ENCODE data around the gene ITCH.
A peak's percentile ranks its signal among the peaks of the same experiment; 100 is the strongest.

ITCH gene

DNA sequence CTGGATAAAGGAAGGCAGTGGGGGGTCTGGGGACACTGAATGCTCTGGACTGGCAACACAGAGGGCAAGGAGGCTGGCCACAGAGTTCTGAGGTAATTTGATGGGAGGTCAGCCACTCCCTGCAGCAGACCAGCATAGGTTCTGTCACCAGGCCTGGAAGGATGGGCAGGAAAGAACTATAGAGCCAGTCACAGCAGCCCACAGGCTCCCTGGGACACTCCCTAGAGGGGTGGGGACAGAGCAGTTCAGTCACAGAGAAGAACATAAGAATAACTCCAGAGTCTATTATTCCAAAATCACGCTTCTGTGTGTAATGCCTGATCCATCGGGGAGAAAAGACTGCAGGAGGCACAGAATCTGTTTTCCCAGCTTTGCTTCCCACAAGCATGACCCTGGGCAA, 172.8 kb downstream of the ITCH start:
- DNase-seq, result no peak

DNA sequence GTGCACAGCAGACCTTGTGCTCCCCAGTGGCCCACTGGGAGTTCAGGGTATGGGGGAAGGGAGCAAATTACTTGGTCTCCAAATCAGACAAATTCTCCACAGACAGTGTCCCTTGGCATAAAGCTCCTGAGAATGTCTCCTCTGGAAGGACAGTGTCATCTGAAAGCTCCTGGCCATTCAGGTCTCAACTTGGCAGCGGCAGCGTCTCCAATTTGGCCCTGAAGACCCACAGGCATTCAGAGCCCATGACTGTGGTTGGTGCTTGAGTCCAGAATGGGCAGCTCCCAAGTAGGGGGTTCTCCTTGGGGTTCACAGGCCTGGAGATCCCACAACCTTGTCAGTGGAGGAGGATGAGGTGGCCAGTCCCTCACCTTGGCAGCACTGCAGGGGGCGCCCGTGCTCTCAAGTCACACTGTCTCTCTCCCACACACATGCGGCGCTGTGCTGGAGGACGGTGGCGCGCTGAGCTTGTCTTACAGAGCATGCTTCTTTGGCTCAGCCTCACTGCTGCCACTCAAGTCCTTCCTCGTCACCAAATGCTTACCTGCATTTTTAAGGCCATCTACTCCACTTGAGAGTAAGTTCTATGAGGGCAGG, 173.8 kb downstream of the ITCH start:
- no peak for DNase-seq

DNA sequence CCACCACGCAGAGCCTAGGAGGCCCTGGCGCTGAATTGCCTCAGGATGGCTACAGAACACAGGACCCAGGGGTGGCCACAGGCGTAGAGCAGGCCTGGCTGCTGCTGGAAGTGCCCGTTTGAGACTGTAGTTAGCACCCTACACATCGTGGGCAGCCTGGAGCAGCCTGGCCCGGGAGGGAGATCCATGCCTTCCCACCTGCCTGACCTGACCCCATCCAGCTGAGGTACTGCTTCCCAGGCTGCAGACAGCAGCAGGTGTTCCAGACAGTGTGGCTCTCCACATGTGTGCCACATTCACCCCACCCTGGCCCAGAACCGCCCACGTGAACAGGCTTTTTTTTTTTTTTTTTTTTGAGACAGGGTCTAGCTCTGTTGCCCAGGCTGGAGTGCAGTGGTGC, 174.6 kb downstream of the ITCH start:
- DNase-seq, result no peak

DNA sequence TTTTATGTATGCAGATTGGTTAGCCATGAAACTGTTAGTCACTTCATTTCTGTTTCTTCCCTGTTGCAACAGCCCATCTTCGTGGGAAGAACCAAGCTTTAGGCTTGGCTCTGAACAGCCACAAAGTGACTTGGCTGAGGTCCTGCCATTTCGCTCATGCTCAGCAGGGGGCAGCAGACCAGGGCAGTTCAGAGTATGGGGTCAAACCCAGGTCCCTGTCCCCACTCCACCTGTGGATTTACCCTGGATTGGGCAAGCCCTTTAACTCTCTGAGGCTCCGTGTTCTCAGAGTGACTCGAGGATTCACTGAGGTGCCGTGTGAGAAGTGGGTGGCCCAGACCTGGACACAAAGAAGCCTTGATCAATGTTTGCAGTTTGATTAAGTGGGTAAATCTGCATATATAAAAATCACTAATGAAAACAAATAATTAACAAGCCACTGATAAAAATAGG, 175.6 kb downstream of the ITCH start:
- no peak for DNase-seq

DNA sequence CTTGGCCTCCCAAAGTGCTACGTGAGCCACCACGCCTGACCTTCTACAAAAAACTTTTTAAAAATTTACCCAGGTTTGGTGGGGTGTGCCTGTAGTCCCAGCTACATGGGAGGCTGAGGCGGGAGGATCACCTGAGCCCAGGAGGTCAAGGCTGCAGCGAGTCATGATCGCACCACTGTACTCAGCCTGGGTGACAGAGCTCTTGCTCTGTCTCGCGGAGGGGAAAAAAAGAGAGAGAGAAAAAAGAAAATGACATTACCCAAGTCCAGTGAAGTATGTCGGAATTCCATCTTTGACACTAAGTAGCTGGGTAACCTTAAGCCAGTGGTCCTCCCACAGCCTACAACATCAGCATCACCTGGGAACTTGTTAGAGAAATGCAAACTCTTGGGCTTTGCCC, 176.7 kb downstream of the ITCH start:
- no peak for DNase-seq

DNA sequence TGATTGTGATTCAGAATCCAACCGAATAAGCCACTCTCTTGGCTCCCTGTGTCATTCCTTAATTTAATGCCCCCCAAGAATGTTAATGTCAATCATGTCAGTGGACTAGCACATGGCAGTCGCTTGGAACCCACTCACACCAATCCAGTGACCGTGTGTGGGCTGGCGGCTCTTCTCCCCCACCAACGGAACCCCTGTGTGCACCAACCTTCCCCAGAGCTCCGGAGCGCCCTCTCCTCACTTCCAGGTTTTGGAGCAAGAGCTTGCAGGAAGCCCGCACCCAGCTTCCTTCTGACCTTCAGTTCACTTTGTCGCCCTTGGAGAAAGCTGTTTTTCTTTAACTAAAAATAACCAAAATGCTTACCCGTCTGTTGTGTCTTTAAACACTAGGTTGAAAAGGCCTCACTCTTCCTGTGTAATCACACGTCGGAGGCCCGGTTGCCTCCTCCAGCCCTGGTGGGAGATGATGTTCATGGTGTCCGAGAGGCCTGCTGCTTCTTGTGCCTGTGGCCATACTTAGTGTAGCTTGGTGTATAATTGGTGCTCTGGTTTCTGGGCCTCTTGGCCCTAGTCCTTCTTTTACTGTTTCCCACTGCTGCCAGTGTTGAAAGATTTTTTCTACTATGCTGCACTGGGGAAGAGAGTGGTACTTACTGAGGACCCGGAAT, 177.7 kb downstream of the ITCH start:
- DNase-seq, result no peak

DNA sequence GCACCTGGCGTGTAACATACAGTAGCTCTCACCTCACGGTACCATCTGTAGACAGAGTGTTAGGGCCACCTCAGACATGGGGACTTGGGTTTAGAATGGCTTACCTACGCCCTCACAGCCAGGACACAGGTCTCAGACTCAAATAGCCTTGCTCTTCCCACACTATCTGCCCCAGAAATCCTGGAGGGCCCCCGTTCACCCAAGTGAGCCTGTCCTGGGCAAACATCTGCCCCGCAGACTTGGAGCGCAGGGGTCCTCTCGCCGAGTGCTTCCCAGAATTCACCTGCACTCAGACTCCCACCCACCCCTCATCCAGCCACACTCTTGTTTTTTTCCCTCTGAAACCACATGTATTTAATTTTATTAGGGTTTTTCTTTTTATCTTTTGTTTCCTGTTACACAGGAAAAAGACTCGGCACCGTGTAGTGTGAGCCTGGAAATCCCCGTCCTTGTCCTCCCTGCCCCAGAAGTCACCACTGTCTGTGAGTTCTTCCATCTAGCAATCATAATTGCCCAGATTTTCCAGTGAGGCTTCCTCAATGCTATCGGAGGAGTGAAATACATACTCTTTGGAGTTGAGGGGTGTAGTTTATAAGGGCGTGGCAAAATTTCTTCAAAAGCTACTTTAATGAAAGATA, 178.3 kb downstream of the ITCH start:
- DNase-seq, result no peak

DNA sequence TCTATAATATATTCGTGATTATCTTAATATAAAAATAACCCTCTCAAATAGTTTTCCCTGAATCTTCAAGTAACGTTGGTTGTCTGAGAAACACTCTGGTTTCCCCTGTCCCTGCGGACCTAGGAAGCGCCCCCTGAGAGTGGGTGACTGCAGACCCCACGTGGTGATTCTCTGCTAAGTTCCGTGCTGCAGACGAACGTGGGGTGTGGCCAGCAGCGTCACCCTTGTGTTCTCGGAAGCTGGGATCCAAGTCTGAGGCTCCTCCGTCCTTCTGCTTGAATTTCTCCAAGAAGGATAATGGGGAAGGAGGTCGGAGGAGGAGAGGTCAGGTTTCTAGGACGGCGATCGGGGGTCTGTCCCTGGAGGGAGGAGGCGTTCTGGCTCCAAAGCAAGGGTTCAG, 178.8 kb downstream of the ITCH start:
- no peak for DNase-seq

DNA sequence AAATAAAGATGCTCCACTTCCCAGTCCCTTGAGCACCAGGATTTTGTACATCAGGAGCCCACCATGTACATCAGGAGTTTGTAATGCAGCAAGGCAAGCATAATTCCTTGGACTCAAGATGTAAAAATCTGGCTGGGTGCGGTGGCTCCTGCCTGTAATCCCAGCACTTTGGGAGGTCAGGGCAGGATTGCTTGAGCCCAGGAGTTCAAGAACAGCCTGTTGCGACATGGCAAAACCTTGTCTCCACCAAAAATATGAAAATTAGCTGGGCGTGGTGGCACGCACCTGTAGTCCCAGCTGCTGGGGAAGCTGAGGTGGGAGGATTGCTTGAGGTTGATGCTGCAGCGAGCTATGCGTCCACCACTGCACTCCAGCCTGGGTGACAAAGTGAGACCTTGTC, 179.4 kb downstream of the ITCH start:
- no peak for DNase-seq

DNA sequence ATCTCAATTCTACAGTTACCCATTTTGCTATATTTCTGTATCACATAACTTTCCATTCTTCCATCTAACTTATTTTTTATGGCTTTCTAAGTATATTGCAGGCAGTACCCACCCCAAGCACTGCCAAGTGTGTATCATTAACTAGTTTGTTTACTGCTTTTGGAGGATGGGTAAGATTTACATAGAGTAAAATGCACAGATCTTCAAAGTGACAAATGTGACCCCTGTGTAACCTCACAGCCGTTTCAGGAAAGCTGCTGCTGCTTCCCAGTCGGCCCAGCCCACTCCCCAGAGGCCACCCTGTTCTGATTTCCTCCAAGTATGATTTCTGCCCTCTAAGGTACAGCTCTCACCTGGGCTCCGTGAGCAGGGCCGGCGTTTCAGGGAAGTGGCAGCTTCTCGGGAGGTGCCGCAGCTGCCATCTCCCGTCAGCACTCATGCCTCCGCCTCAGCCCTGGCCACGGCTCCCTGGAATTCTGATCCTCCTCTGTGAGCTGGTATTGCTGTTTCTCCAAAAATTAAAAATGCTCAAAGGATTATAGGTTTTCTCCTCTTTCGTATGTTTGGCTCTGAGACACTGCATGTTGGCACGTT, 180.5 kb downstream of the ITCH start:
- no peak for DNase-seq

DNA sequence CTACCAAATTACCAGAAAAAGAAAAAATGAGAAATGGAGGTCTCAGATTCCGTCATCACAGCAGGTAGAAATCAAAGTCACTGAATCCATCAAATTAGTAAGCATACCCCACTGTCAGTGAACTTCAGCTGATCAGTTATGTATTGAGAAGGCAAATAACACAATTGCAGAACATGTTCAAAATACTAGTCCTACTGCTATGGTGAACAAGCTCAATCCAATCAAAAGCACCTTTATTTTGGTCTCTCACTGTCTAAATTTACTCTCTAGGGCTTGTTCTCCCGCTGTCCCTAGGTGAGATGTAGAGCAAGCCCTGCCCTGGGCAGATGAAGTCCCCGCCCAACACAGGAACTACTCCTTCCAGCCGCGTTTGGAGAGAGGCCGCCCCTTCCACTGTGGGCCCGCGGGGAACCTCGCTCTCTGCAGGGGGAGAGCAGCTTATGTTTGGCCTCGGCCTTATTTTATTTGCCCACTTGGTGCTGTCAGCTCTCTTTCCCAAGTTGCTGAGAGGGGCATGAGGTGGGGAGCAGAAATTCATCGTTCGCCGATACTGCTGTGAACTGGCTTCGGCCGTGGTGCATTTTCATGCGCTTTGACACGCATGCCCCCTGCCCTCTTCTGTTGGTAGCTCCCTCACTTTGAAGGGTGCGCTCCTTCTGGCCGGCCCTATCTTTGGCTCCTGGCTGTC, 181.2 kb downstream of the ITCH start:
- no peak for DNase-seq

DNA sequence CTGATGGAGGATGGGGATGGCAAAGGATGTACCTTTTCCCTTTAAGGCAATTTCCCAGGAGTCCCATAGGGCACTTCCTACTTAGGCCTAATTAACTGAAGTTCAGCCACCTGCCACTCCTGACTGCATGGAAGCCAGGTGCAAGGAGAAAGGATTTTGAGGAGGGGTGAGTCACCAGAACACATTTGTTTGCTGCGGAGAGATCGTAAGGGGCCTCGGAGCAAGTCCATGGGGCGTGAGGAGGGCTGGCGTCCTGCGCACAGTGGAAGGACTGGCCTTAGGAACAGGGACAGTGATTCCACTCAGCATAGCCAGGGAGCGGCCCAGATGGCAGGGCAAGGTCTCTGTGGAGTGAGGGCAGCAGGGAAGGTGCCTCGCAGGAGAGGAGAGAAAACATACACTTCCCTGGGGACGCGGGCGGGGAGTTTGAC, 183.7 kb downstream of the ITCH start:
- peak; percentile 54 for DNase-seq

DNA sequence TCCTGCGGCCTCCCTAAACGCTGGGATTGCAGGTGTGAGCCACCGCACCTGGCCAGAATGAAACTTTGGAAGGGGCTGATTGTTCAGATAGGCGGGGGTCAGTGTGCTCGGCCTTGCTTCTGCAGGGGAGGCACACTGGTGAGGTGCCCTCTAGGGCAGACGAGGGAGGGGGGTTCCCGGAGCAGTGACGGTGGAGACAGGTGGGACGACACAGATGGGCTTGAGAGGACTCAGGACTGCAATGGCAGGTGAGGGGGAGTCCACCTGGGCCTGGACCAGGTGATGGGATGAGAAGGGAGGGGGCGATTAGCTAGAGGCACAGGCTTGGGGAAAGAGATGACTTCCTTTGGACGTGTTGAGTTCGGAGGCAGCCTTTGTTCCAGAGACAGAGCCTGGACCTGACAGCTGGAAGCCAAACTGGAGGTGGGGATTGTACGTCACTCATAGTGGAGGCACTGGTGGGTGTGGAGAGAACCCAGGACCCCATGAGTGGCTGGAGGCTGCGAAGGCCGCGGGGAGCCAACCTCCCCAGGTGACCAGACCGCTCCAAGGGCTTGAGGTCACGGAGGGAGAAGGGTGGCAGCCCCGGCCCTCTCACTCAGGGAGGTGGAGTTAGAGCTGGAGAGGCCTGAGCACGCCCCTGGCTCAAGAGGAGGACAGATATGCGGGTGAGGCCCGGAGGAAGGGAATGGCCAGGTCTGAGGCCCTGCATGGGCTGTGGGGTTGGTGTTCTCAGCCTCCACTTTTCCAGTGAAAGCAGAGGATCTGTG, 185.0 kb downstream of the ITCH start:
- DNase-seq, result no peak

DNA sequence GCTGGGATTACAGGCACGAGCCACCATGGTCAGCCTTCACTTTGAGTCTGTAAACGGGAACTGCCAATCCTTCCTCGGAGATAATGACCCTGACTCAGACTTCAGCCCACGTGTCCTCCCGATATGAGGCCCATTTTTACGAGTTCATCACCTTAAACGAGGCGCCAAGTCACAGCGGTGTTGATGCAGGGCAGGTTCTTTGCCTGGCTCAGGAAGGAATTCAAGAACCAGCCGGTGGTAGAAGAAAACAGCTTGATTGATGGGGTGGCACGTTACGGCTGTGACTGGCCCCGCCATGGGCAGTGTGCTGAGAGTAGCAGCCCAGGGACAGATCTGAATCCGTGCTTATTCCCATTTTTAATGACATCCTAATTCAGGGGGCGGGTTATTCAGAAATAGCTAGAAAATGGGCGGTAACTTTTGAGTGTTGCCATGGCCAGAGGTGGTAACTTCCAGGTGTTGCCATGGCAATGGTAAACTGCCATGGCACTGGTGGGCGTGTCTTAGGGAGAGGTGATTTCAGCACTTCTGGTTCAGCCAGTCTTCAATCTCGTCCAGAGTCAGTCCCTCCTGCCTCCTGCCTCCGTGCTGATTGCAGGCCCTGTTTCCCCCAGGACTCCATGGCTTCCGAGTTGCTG, 186.3 kb downstream of the ITCH start:
- DNase-seq, result no peak

DNA sequence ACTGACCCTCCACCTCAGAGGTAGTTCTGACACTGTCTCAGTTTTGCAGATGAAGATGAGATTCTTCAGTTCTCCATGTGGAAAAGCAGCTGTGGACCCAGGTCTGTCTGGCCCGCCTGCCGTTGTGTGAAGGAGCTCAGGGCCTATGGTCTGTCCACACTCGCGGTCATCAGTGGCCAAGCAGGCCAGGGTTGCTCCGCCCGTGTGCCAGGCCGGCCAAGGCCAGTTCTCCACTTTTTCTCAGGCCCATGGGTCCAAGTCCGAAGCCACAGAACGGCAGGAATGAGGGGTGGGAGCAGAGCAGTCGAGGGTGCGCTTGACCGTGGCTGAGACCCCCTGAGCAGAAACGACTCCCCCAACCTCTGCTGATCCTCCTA, 186.8 kb downstream of the ITCH start:
- no peak for DNase-seq

DNA sequence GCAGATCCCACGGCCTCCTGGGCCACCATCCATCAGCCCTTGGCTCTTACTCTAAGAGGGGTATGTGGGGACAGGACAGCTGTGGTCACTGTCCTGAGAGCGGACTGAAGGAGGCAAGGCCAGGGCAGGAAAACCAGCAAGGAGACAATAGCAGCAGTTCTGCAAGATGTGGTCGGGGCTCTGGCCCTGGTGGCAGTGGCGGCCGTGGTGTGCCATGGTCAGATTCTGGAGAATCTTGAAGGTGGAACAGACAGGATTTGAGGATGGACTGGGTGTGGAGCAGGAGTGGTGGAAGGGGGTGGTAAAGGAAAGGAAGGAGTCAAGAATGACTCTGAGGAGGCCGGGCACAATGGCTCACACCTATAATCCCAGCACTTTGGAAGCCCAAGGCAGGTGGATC, 189.5 kb downstream of the ITCH start:
- no peak for DNase-seq

DNA sequence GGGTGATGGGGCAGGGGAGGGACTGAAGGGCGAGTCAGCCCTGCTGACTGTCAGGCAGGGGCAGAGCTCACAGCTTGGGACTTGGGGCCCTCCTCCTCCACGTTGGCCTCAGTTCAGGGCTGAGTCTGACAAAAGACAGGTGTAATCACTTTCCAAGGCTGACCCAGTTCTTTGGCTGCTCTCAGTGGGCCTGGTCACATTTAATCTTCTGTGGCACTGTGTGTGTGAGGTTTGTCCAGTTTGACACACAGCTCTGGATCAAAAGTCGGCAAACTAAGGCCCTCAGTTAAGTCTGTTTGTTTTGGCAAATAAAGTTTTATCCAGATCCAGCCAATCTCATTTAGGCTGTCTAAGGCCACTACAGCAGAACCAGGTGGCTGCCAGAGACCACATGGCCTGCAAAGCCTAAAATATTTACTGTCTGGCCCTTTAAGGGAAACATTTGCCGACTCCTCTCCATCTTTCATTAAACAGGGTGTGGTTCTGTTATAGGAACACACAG, 190.3 kb downstream of the ITCH start:
- DNase-seq, result no peak

DNA sequence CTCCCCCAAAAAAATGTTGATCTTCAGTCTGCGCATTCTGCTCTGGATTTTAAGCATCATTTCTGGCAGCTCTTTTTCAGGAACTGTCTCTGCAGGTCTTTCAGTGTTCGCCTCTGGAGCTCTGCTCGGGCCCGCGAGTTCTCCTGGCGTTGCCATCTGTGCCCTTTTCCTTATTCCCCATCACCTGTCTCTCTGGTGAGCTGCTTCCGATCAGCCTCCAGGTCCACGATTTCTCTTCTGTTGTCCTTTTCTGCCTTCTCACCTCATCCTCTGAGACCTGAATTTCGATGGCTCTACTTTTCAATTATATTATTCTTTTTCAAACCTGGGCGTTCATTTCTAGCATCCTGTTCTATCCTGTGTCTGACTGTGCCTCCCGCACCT, 194.9 kb downstream of the ITCH start:
- no peak for DNase-seq

DNA sequence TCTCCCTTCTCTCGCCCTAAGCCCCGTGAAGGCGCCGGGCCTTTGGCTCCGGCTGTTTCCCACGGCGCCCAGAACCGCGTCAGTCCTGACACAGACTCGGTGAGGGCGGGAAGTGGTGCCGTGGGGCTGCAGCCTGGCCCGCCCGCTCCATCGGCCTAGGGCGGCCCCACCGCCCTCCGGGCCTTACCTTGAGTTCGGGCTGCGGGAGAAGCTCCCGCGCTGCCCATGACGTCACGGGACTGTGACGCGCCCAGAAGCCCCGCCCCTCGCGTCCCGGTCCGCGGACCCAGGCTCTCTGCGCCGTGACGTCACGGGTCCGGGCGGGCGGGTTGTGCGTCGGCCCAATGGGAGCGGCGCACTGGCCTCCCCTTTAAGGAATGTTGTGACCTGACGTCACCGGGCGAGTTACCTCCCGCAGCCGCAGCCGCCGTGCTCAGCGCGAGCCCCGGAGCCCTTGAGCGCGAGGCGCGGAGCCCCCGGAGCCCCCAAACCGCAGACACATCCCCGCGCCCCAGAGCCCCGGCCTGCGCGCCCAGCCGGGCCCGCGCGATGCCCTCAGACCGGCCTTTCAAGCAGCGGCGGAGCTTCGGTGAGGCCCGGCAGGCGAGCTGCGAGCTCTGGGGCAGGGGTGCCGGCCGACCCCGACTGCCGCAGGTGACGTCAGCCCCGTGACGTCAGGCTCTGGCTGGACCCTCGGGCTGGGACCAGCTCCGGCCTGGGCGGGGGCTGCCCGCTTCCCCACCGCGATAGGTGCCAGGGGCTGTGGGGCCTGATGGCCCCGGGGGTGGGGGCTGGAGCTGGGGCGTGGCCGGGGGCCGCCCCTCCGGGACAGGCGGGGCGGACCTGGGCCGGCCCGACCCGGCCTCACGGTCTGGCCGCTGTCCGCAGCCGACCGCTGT, 195.5 kb downstream of the ITCH start, which contains the start of gene MAP1LC3A:
MAP1LC3A (plus strand) TSS at position 399 of the 899 bp plus-strand sequence; CDS start at position 550, 151 bp downstream.
- no peak for DNase-seq

DNA sequence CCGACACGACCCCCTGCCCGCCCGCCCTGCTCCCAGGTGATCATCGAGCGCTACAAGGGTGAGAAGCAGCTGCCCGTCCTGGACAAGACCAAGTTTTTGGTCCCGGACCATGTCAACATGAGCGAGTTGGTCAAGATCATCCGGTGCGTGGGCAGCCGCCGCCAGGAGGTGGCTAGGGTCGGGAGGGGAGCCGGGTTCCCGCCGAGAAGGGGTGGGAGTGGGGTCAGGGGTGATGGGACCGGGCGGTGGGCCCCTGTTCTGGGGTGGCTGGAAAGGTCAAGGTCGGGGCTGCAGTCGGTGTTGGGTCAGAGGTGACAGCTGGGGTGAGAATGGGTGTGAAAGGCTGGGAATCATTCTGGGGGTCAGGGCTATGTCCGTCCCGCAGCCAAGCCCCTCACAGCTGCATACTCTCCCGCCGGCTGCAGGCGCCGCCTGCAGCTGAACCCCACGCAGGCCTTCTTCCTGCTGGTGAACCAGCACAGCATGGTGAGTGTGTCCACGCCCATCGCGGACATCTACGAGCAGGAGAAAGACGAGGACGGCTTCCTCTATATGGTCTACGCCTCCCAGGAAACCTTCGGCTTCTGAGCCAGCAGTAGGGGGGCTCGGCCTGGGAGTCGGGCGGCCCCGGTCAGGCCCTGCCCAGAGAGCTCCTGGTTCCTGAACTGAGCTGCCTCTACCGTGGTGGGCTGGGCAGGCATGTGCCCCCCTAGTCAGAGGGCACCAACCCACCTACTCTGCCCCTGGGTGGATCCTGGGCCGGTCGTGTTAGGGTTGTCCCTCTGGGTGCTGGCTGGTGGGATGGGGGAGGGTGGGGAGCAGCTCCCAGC, 196.5 kb downstream of the ITCH start:
- DNase-seq, result no peak

Measured in SHP77 treated with DMSO at 0.1 percent for 48 hours (cell line).